SH-SY5Y (cell line): ENCODE measurements around the gene COMP.

ENCODE experiments used
- GATA2 ChIP-seq: IDR thresholded peaks from 2 replicates; pipeline ENCODE4 v1.6.1; 2011; ENCODE audit warnings: mild to moderate bottlenecking, low read depth, low read length
- GATA3 ChIP-seq: IDR thresholded peaks from 2 replicates; pipeline ENCODE4 v1.6.1; 2011; ENCODE audit warnings: low read depth, mild to moderate bottlenecking, low read length, moderate library complexity

- no peak for TF ChIP-seq GATA2
- no peak for TF ChIP-seq GATA3
Measured at GRCh38 chr19:18800636-18801035, 9.5 kb upstream of the COMP start.
